Uterus (tissue), 2 donors: ENCODE measurements around the gene RNASE4.

Source experiments
- CTCF ChIP-seq, 4 experiments: fragments of 200-600 bp in 2 of 4; fragments of 450-650 bp in 2 of 4; sonication (generic) in 2 of 4; IDR thresholded peaks; one replicate each; pipeline ENCODE4 v1.5.1; 2016 to 2019; ENCODE audit warnings: antibody characterized with exemption in 4 of 4, mild to moderate bottlenecking in 2 of 4, moderate library complexity in 1 of 4
- POLR2A ChIP-seq, 2 donors: fragments of 450-650 bp; IDR thresholded peaks; one replicate each; pipeline ENCODE4 v1.6.1; 2016; ENCODE audit warnings: antibody characterized with exemption in 2 of 2, mild to moderate bottlenecking in 1 of 2, moderate library complexity in 1 of 2

GRCh38 chr14:20733684-20734429 lies 49.5 kb downstream of the RNASE4 start:
- no peak for TF ChIP-seq CTCF (IDR thresholded peaks at IDR 0.05)
- no peak for TF ChIP-seq POLR2A (IDR thresholded peaks at IDR 0.05)
